ACC112 (cell line): ENCODE data around the gene PLPPR5.
"Not testable (repeated sequence)": the region's sequence is repeated elsewhere in the genome, so short reads cannot be mapped to it uniquely, and the experiment has no call there.

Source experiments
- H2AFZ ChIP-seq: fragments of 200-600 bp; sonication (generic); one replicate; pipeline ENCODE4 v1.6.0; 2017; ENCODE audit warnings: antibody characterized with exemption, low read length; ENCODE audit not compliant: unreplicated experiment
- H3K27ac ChIP-seq: fragments of 200-600 bp; sonication (generic); 2 replicates; pipeline ENCODE4 v1.5.1; 2014; ENCODE audit warnings: low read depth, mild to moderate bottlenecking, antibody characterized with exemption, low read length, moderate library complexity
- H3K27me3 ChIP-seq: fragments of 200-600 bp; sonication (generic); 2 replicates; pipeline ENCODE4 v1.6.1; 2014; ENCODE audit warnings: mild to moderate bottlenecking, antibody characterized with exemption, low read length, moderate library complexity, mixed read lengths; ENCODE audit not compliant: insufficient read depth
- H3K36me3 ChIP-seq: fragments of 200-600 bp; sonication (generic); 2 replicates; pipeline ENCODE4 v1.6.1; 2016; ENCODE audit warnings: mild to moderate bottlenecking, antibody characterized with exemption, low read length, moderate library complexity, mixed read lengths; ENCODE audit not compliant: insufficient read depth
- H3K4me1 ChIP-seq: fragments of 200-600 bp; sonication (generic); one replicate; pipeline ENCODE4 v1.6.1; 2016; ENCODE audit warnings: low read length, mixed read lengths; ENCODE audit not compliant: insufficient read depth, unreplicated experiment, control insufficient read depth
- H3K4me3 ChIP-seq: fragments of 200-600 bp; sonication (generic); 2 replicates; pipeline ENCODE4 v1.5.1; 2014; ENCODE audit warnings: mild to moderate bottlenecking, low read depth, low read length
- H3K79me2 ChIP-seq: fragments of 200-600 bp; sonication (generic); one replicate; pipeline ENCODE4 v1.6.0; 2016; ENCODE audit warnings: low read length; ENCODE audit not compliant: control insufficient read depth, unreplicated experiment, insufficient read depth

Gene PLPPR5, protein sequence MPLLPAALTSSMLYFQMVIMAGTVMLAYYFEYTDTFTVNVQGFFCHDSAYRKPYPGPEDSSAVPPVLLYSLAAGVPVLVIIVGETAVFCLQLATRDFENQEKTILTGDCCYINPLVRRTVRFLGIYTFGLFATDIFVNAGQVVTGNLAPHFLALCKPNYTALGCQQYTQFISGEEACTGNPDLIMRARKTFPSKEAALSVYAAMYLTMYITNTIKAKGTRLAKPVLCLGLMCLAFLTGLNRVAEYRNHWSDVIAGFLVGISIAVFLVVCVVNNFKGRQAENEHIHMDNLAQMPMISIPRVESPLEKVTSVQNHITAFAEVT

GRCh38 chr1:99004861-99005442, at the start of gene PLPPR5:
PLPPR5 (minus strand) TSS chr1:99004861; CDS start chr1:99004671, 190 bp downstream.
- H3K79me2 ChIP-seq, result no peaks in the 10 kb centered on the region
- H3K36me3 ChIP-seq, result no peaks in the 10 kb centered on the region
- peak within 1 kb of the TSS; percentile 77 for H3K4me3 ChIP-seq
- H2AFZ ChIP-seq, result peak within 1 kb of the TSS; percentile 94
- H3K27ac ChIP-seq, result no peak within 1 kb of the TSS
- H3K4me1 ChIP-seq, result no peaks in the 10 kb centered on the region
- peaks cover 73% of the 10 kb centered on the region for H3K27me3 ChIP-seq

DNA sequence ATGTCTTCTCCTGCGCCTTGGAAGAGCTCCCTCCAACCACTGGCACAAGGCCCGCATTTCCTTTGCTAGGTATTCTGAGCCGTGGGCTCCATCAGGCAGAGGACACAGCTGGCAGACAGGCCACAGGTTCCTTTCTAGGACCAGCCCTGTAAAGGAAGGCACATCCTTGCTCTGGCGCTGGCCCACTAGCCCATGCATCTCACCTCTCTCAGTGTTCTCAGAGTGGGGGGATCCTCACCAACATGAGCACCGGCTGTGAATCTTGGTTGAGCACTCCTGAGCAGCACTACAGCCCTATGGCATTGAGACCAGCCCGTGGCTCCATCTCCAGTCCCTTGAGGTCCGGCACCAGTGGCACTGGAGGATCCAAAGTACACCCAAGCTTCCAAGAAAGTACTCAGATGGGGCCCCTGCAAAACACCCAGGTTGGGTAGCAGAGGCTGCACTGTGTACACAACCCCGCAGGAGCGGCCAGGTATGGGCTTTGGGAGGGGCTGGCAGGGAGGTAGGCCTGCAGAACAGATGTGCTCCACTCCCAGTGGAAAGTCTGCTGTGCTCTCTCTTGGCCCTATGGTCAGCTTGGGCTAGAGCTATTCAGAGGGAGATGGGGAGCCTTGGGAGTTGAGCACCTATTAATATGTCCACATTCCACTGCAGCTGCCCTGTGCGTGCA, 47.1 kb upstream of the PLPPR5 start:
- H3K27ac ChIP-seq, result no peak overlapping the region
- H3K79me2 ChIP-seq, result no peaks in the 10 kb centered on the region
- no peak overlapping the region for H3K4me3 ChIP-seq
- H3K27me3 ChIP-seq, result peaks cover 13% of the 10 kb centered on the region
- no peak overlapping the region for H2AFZ ChIP-seq
- no peaks in the 10 kb centered on the region for H3K36me3 ChIP-seq
- no peaks in the 10 kb centered on the region for H3K4me1 ChIP-seq

- peaks cover 9% of the 10 kb centered on the region for H3K27me3 ChIP-seq
- no peak overlapping the region for H3K27ac ChIP-seq
- H3K4me1 ChIP-seq, result no peaks in the 10 kb centered on the region
- no peaks in the 10 kb centered on the region for H3K36me3 ChIP-seq
- H3K4me3 ChIP-seq, result no peak overlapping the region
- H2AFZ ChIP-seq, result no peak overlapping the region
- no peaks in the 10 kb centered on the region for H3K79me2 ChIP-seq
These were observed 45.1 kb upstream of the PLPPR5 start for GRCh38 chr1:99049745-99050144.

DNA sequence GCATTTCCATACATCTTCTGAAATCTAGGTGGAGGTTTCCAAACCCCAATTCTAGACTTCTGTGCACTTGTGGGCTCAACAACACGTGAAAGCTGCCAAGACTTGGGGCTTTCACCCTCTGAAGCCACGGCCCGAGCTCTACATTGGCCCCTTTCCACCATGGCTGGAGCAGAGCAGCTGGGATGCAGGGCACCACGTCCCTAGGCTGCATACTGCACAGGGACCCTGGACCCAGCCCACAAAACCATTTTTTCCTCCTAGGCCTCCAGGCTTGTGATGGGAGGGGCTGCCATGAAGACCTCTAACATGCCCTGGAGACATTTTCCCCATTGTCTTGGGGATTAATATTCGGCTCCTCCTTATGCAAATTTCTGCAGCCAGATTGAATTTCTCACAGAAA, 32.1 kb upstream of the PLPPR5 start:
- H3K79me2 ChIP-seq, H3K4me1 ChIP-seq, H3K27ac ChIP-seq, H2AFZ ChIP-seq, H3K36me3 ChIP-seq, H3K4me3 ChIP-seq, H3K27me3 ChIP-seq: not testable (repeated sequence)

GRCh38 chr1:99018313-99018712, 13.7 kb upstream of the PLPPR5 start:
- Histone ChIP-seq H3K4me1 (no peaks in the 10 kb centered on the region), H3K27me3 (peaks cover 25% of the 10 kb centered on the region; the same call in 1 of the 2 replicates), H3K36me3 (no peaks in the 10 kb centered on the region), H3K79me2 (no peaks in the 10 kb centered on the region), H3K4me3 (no peak overlapping the region), H3K27ac (no peak overlapping the region), H2AFZ (no peak overlapping the region)

GRCh38 chr1:99017655-99018054, 13.0 kb upstream of the PLPPR5 start:
- no peaks in the 10 kb centered on the region for H3K79me2 ChIP-seq
- H3K27me3 ChIP-seq, result peaks cover 25% of the 10 kb centered on the region; the same call in 1 of the 2 replicates
- no peaks in the 10 kb centered on the region for H3K36me3 ChIP-seq
- H3K27ac ChIP-seq, result no peak overlapping the region
- H3K4me1 ChIP-seq, result no peaks in the 10 kb centered on the region
- H2AFZ ChIP-seq, result no peak overlapping the region
- H3K4me3 ChIP-seq, result no peak overlapping the region

- H3K4me3 ChIP-seq, result no peak overlapping the region
- H2AFZ ChIP-seq, result no peak overlapping the region
- H3K27ac ChIP-seq, result no peak overlapping the region
- peaks cover 37% of the 10 kb centered on the region for H3K27me3 ChIP-seq
- H3K79me2 ChIP-seq, result no peaks in the 10 kb centered on the region
- no peaks in the 10 kb centered on the region for H3K36me3 ChIP-seq
- no peaks in the 10 kb centered on the region for H3K4me1 ChIP-seq
These were observed 6.0 kb upstream of the PLPPR5 start for GRCh38 chr1:99010679-99011078.

GRCh38 chr1:99007366-99007765, 2.7 kb upstream of the PLPPR5 start:
- Histone ChIP-seq H2AFZ (no peak overlapping the region), H3K36me3 (no peaks in the 10 kb centered on the region), H3K4me1 (no peaks in the 10 kb centered on the region), H3K79me2 (no peaks in the 10 kb centered on the region), H3K27me3 (peaks cover 65% of the 10 kb centered on the region), H3K4me3 (no peak overlapping the region), H3K27ac (no peak overlapping the region)

DNA sequence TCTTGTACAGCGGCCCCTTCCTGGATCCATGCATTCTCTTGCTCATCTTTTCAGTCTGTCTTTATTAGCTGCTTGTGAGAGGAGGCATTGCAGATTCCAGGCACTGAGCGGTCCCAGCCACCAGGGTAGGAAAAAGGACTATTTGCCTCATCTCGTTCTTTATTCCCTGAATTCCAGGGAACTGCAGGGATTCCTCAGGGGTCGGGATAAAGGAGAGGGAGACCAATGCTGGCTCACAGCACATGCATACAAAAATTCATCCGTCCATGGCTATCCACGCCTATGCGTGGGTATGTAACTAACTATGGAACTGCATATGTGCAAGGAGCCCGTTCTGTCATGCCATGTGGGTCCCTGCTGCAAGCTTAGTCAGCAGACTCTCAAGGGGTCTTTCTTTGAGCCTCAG, 879 bp upstream of the PLPPR5 start:
- Histone ChIP-seq H3K36me3 (no peaks in the 10 kb centered on the region), H2AFZ (no peak overlapping the region), H3K27ac (no peak overlapping the region), H3K4me1 (no peaks in the 10 kb centered on the region), H3K27me3 (peaks cover 73% of the 10 kb centered on the region), H3K79me2 (no peaks in the 10 kb centered on the region), H3K4me3 (peak overlapping the region; percentile 77; the same call in 1 of the 2 replicates)

DNA sequence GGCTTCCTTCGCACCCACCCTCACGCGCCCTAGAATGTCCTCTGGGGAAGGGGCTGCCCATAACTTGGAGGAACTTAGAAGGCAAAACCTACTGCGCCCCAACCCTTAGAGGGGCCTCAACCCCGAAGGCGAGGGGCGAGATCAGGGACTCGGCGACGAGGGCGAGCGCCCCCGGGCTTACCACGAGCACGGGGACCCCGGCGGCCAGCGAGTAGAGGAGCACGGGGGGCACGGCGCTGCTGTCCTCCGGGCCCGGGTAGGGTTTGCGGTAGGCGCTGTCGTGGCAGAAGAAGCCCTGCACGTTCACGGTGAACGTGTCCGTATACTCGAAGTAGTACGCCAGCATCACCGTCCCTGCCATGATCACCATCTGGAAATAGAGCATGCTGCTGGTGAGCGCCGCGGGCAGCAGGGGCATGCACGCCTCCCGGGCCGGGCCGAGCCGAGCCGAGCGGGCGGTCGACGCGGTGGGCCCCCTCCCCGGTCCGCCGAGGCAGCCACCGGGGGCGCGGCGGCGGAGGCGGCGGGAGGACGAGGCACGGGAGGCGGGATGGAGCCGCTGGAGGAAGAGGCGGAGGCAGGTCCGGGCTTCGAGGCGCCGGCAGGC, 304 bp downstream of the PLPPR5 start:
- Histone ChIP-seq H3K36me3 (no peaks in the 10 kb centered on the region), H3K4me3 (peak overlapping the region; percentile 77), H3K27ac (no peak overlapping the region), H3K27me3 (peaks cover 75% of the 10 kb centered on the region), H3K4me1 (no peaks in the 10 kb centered on the region), H2AFZ (peak overlapping the region; percentile 94), H3K79me2 (no peaks in the 10 kb centered on the region)
